IMR-90 (cell line): ENCODE measurements around the gene HOXB6. TPM values are rescaled to one million over a fixed set of nuclear protein-coding genes. Genes with fewer than 3 reads are reported as not detected.

ENCODE experiments used
- ATAC-seq: fragments of 200-7000 bp; cut with Tn5 transposase; 2 replicates; pipeline ENCODE4 v1.9.1; 2020; ENCODE audit warnings: low read depth, mild to moderate bottlenecking, moderate library complexity
- BruUV-seq: library from RNA; stranded (reverse); fragments of 400-500 nt; replicated peaks from 2 replicates; lab custom pipeline; 2021; lab: Mats Ljungman, UMichigan
- CTCF ChIA-PET: fragments of 300-600 bp; formaldehyde crosslinking; extraction: SDS; loops from one replicate; lab custom pipeline; 2021; ENCODE audit warnings: antibody characterized with exemption; lab: Yijun Ruan, JAX
- POLR2A ChIA-PET: fragments of 300-600 bp; sonication (Branson Sonifier 250); formaldehyde crosslinking; loops from one replicate; lab custom pipeline; 2022; ENCODE audit warnings: antibody characterized with exemption; ENCODE audit not compliant: unreplicated experiment; lab: Charles Lee
- DNase-seq: peaks from one replicate; pipeline ENCODE4 v3.0.0; 2013
- H2AFZ ChIP-seq: replicated peaks from 2 replicates; pipeline ENCODE3; 2013; ENCODE audit warnings: low read length, mild to moderate bottlenecking; ENCODE audit not compliant: poor library complexity
- H2AK5ac ChIP-seq: 2 replicates; pipeline ENCODE4 v1.6.1; 2013; ENCODE audit warnings: low read depth, low read length, inconsistent platforms
- H2AK9ac ChIP-seq: replicated peaks from 2 replicates; pipeline ENCODE3; 2013; ENCODE audit warnings: mild to moderate bottlenecking, low read depth, low read length, moderate library complexity; ENCODE audit not compliant: poor library complexity
- H2BK120ac ChIP-seq: 2 replicates; pipeline ENCODE4 v1.6.1; 2013; ENCODE audit warnings: low read depth, low read length, inconsistent platforms
- H2BK15ac ChIP-seq: 3 replicates; pipeline ENCODE4 v1.6.1; 2013; ENCODE audit warnings: low read depth, low read length, inconsistent platforms
- H2BK20ac ChIP-seq: 2 replicates; pipeline ENCODE4 v1.6.1; 2013; ENCODE audit warnings: low read depth, mild to moderate bottlenecking, inconsistent platforms, low read length, moderate library complexity
- H2BK5ac ChIP-seq: 2 replicates; pipeline ENCODE4 v1.6.1; 2013; ENCODE audit warnings: mild to moderate bottlenecking, low read depth, low read length, inconsistent platforms; ENCODE audit not compliant: poor library complexity, severe bottlenecking
- H3K14ac ChIP-seq: replicated peaks from 2 replicates; pipeline ENCODE4 v1.6.1; 2013; ENCODE audit warnings: low read depth, low read length, inconsistent platforms
- H3K18ac ChIP-seq: 2 replicates; pipeline ENCODE4 v1.6.1; 2013; ENCODE audit warnings: low read depth, low read length, control low read depth
- H3K23ac ChIP-seq: 2 replicates; pipeline ENCODE4 v1.6.1; 2013; ENCODE audit warnings: low read depth, low read length, inconsistent platforms
- H3K27ac ChIP-seq: 2 replicates; pipeline ENCODE4 v1.5.1; 2013; ENCODE audit warnings: mild to moderate bottlenecking, control low read depth, low read length; ENCODE audit not compliant: insufficient read depth
- H3K27me3 ChIP-seq: 2 replicates; pipeline ENCODE4 v1.6.1; 2013; ENCODE audit warnings: low read length; ENCODE audit not compliant: control insufficient read depth, insufficient read depth
- H3K36me3 ChIP-seq: 2 replicates; pipeline ENCODE4 v1.6.1; 2013; ENCODE audit warnings: low read length, mixed read lengths; ENCODE audit not compliant: control insufficient read depth, insufficient read depth
- H3K4ac ChIP-seq: 2 replicates; pipeline ENCODE4 v1.6.1; 2013; ENCODE audit warnings: low read depth, low read length, inconsistent platforms
- H3K4me1 ChIP-seq: 2 replicates; pipeline ENCODE4 v1.6.1; 2013; ENCODE audit warnings: low read length, mixed read lengths; ENCODE audit not compliant: control insufficient read depth, insufficient read depth
- H3K4me2 ChIP-seq: 2 replicates; pipeline ENCODE4 v1.6.1; 2013; ENCODE audit warnings: low read depth, mild to moderate bottlenecking, control low read depth, low read length, moderate library complexity
- H3K4me3 ChIP-seq: 2 replicates; pipeline ENCODE4 v1.5.1; 2013; ENCODE audit warnings: low read depth, mild to moderate bottlenecking, control low read depth, low read length, moderate library complexity; ENCODE audit not compliant: insufficient read depth
- H3K56ac ChIP-seq: 2 replicates; pipeline ENCODE4 v1.6.1; 2013; ENCODE audit warnings: low read length, inconsistent platforms; ENCODE audit not compliant: insufficient read depth; ENCODE audit errors: extremely low read depth
- H3K79me1 ChIP-seq, 2 experiments: 2 replicates each; pipeline ENCODE4 v1.6.1; 2013; ENCODE audit warnings: low read length in 2 of 2, inconsistent platforms in 1 of 2, low read depth in 1 of 2
- H3K9ac ChIP-seq: 2 replicates; pipeline ENCODE4 v1.6.1; 2013; ENCODE audit warnings: low read depth, low read length, control low read depth
- H3K9me1 ChIP-seq: 2 replicates; pipeline ENCODE4 v1.6.1; 2013; ENCODE audit warnings: low read length, inconsistent platforms; ENCODE audit not compliant: insufficient read depth
- H3K9me3 ChIP-seq: 2 replicates; pipeline ENCODE4 v1.6.1; 2013; ENCODE audit warnings: low read length; ENCODE audit not compliant: control insufficient read depth, insufficient read depth
- H4K20me1 ChIP-seq: 2 replicates; pipeline ENCODE4 v1.6.1; 2013; ENCODE audit warnings: low read length, inconsistent platforms; ENCODE audit not compliant: insufficient read depth
- H4K5ac ChIP-seq: 2 replicates; pipeline ENCODE4 v1.6.1; 2013; ENCODE audit warnings: mild to moderate bottlenecking, low read depth, low read length, control low read depth
- H4K8ac ChIP-seq, 2 experiments: 2 replicates each; pipeline ENCODE4 v1.6.1; 2013; ENCODE audit warnings: low read depth in 2 of 2, low read length in 2 of 2, control low read depth in 1 of 2, inconsistent platforms in 1 of 2
- H4K91ac ChIP-seq: 2 replicates; pipeline ENCODE4 v1.6.1; 2013; ENCODE audit warnings: low read depth, low read length, inconsistent platforms; ENCODE audit not compliant: insufficient read depth
- MAZ ChIP-seq: IDR thresholded peaks from 2 replicates; pipeline ENCODE4 v1.6.1; 2012; ENCODE audit warnings: low read depth, mild to moderate bottlenecking, low read length, improper control_type of control experiment, moderate library complexity, borderline replicate concordance
- WGBS, 2 experiments: methylation state at CpG; one replicate each; pipeline versions ENCODE4 v1.1.5 to v1.1.7; 2013; ENCODE audit warnings: missing lambda C conversion rate in 2 of 2; ENCODE audit not compliant: insufficient read length in 1 of 2; ENCODE audit errors: extremely low coverage in 2 of 2; 5-methylcytosine and 5-hydroxymethylcytosine counted together
- dilution Hi-C: fragments of 300-500 bp; cut with HindIII; formaldehyde crosslinking; loops from one replicate; pipeline ENCODE4 v1.14.3; 2018; ENCODE audit warnings: low sequenced_read_pairs; ENCODE audit not compliant: unreplicated experiment
- in situ Hi-C: fragments of 300-500 bp; cut with MboI; formaldehyde crosslinking; loops from 3 replicates; pipeline ENCODE4 v1.14.3; 2019; ENCODE audit warnings: low sequenced_read_pairs, inconsistent platforms, mixed read lengths
- intact Hi-C: fragments of 100-400 bp; cut with micrococcal nuclease; formaldehyde crosslinking; loops from 2 replicates; pipeline ENCODE4 v1.10.0; 2022
- polyA plus RNA-seq, 3 experiments: library from polyadenylated mRNA; depleted of rRNA; stranded (reverse); fragments of >200 nt; gene quantifications; 2 replicates each; pipeline ENCODE4 v1.2.3, GENCODE V29; 2012; ENCODE audit warnings: low replicate concordance in 1 of 3
- total RNA-seq: library from RNA; depleted of rRNA; stranded (reverse); fragments of >200 nt; gene quantifications from 2 replicates; pipeline ENCODE4 v1.2.3, GENCODE V29; 2012

The HOXB6 gene
- total and polyA plus RNA-seq, 2 of the 4 experiments (the other 2 are of a cell fraction): 11.1 to 42.2 TPM

- no peak overlapping the region for H3K4me3 ChIP-seq
- no peak overlapping the region for H3K4ac ChIP-seq
- ChIA-PET CTCF (interaction anchor here (0.6 kb wide), 1 partner anchor 311 kb away, joined by 4 read pairs; no protein-coding TSS in a partner anchor), POLR2A (no interaction called here)
- no peaks in the 10 kb centered on the region for H4K20me1 ChIP-seq
- no CpG with 5 or more reads among the region's 1 CpG for WGBS, 2 experiments
- H3K56ac ChIP-seq: no peak overlapping the region
- no peak overlapping the region for H2BK15ac ChIP-seq
- intact Hi-C loops (no loop called here), dilution Hi-C loops (no loop called here), in situ Hi-C loops (loop anchor here (10.0 kb wide), 1 partner anchor 57 kb away; no protein-coding TSS in a partner anchor)
- H3K36me3 ChIP-seq: no peaks in the 10 kb centered on the region
- no peaks in the 10 kb centered on the region; the same call in 1 of the 2 replicates for H3K9me3 ChIP-seq
- no peak overlapping the region for H2AK5ac ChIP-seq
- no peak overlapping the region for H3K14ac ChIP-seq
- H3K27me3 ChIP-seq: peaks cover 58% of the 10 kb centered on the region
- no peaks in the 10 kb centered on the region for H3K4me1 ChIP-seq
- no peak overlapping the region for H3K4me2 ChIP-seq
- no peak for TF ChIP-seq MAZ
- no peak for ATAC-seq
- H3K23ac ChIP-seq: no peak overlapping the region; the same call in 1 of the 2 replicates
- H2BK5ac ChIP-seq: no peak overlapping the region
- no peak for DNase-seq
- no peaks in the 10 kb centered on the region for H3K79me1 ChIP-seq
- no peak overlapping the region for H4K91ac ChIP-seq
- BruUV-seq: no TSS peak
- H3K18ac ChIP-seq: no peak overlapping the region
- H2AK9ac ChIP-seq: no peak overlapping the region
- H2BK120ac ChIP-seq: no peak overlapping the region
- no peak overlapping the region for H2BK20ac ChIP-seq
- H3K9ac ChIP-seq: no peak overlapping the region
- no peak overlapping the region for H2AFZ ChIP-seq
- no peak overlapping the region for H4K5ac ChIP-seq
- H4K8ac ChIP-seq: no peak overlapping the region
- H3K9me1 ChIP-seq: no peaks in the 10 kb centered on the region
- H3K27ac ChIP-seq: no peak overlapping the region
Observed at GRCh38 chr17:48647963-48648245, 43.1 kb upstream of the HOXB6 start.
